Measurements from ENCODE around the gene EMC9. TPM values are rescaled to one million over a fixed set of nuclear protein-coding genes. Genes with fewer than 3 reads are reported as not detected.
A peak's percentile ranks its signal among the peaks of the same experiment; 100 is the strongest.

Gene EMC9
- total RNA-seq, 3 donors from 2014 or later = 15.9 to 18.9 (median 17.4) TPM

GRCh38 chr14:24181371-24182077 lies 40.1 kb upstream of the EMC9 start:
- ATAC-seq (peak in 1 of 2 donors; percentile 3), DNase-seq (no peak)
- H3K27me3 Mint-ChIP-seq (ENCODE audit: low read depth) = no peaks in the 10 kb centered on the region
- H3K36me3 Mint-ChIP-seq (ENCODE audit: insufficient read depth) = peaks cover 40% of the 10 kb centered on the region
- H3K9me3 Mint-ChIP-seq = no peaks in the 10 kb centered on the region
- peaks cover 2% of the 10 kb centered on the region for H3K4me1 Mint-ChIP-seq (ENCODE audit: low read depth)
- H3K4me3 Mint-ChIP-seq = no peak overlapping the region

- Mint-ChIP-seq H3K9me3 (no peaks in the 10 kb centered on the region), H3K4me1 (ENCODE audit: low read depth) (no peaks in the 10 kb centered on the region), H3K4me3 (no peak overlapping the region), H3K36me3 (ENCODE audit: insufficient read depth) (peaks cover 35% of the 10 kb centered on the region), H3K27me3 (ENCODE audit: low read depth) (no peaks in the 10 kb centered on the region)
- no peak for ATAC-seq
- DNase-seq = no peak
Observed at GRCh38 chr14:24179961-24180796, 38.8 kb upstream of the EMC9 start.

- H3K27me3 Mint-ChIP-seq (ENCODE audit: low read depth) = no peaks in the 10 kb centered on the region
- H3K4me3 Mint-ChIP-seq = no peak overlapping the region
- no peaks in the 10 kb centered on the region for H3K9me3 Mint-ChIP-seq
- no peak for ATAC-seq
- no peak for DNase-seq
- H3K36me3 Mint-ChIP-seq (ENCODE audit: insufficient read depth) = peaks cover 33% of the 10 kb centered on the region
- H3K4me1 Mint-ChIP-seq (ENCODE audit: low read depth) = peaks cover 2% of the 10 kb centered on the region
Observed at GRCh38 chr14:24179294-24179960, 38.0 kb upstream of the EMC9 start.

GRCh38 chr14:24178399-24179178 lies 37.2 kb upstream of the EMC9 start:
- no peaks in the 10 kb centered on the region for H3K9me3 Mint-ChIP-seq
- H3K4me1 Mint-ChIP-seq (ENCODE audit: low read depth) = peaks cover 2% of the 10 kb centered on the region
- no peak overlapping the region for H3K4me3 Mint-ChIP-seq
- ATAC-seq = no peak
- peaks cover 32% of the 10 kb centered on the region for H3K36me3 Mint-ChIP-seq (ENCODE audit: insufficient read depth)
- H3K27me3 Mint-ChIP-seq (ENCODE audit: low read depth) = no peaks in the 10 kb centered on the region
- no peak for DNase-seq

GRCh38 chr14:24177891-24178290 lies 36.5 kb upstream of the EMC9 start:
- DNase-seq (no peak), ATAC-seq (no peak)
- H3K4me3 Mint-ChIP-seq = no peak overlapping the region
- no peaks in the 10 kb centered on the region for H3K27me3 Mint-ChIP-seq (ENCODE audit: low read depth)
- peaks cover 29% of the 10 kb centered on the region for H3K36me3 Mint-ChIP-seq (ENCODE audit: insufficient read depth)
- peaks cover 6% of the 10 kb centered on the region for H3K4me1 Mint-ChIP-seq (ENCODE audit: low read depth)
- H3K9me3 Mint-ChIP-seq = no peaks in the 10 kb centered on the region

- Mint-ChIP-seq H3K36me3 (ENCODE audit: insufficient read depth) (peaks cover 24% of the 10 kb centered on the region), H3K27me3 (ENCODE audit: low read depth) (no peaks in the 10 kb centered on the region), H3K9me3 (no peaks in the 10 kb centered on the region), H3K4me1 (ENCODE audit: low read depth) (peaks cover 8% of the 10 kb centered on the region), H3K4me3 (no peak overlapping the region)
- DNase-seq (no peak), ATAC-seq (no peak)
Observed at GRCh38 chr14:24177041-24177825, 35.8 kb upstream of the EMC9 start.

GRCh38 chr14:24176599-24176998 lies 35.2 kb upstream of the EMC9 start:
- Mint-ChIP-seq H3K4me1 (ENCODE audit: low read depth) (peaks cover 10% of the 10 kb centered on the region), H3K27me3 (ENCODE audit: low read depth) (no peaks in the 10 kb centered on the region), H3K4me3 (no peak overlapping the region), H3K36me3 (ENCODE audit: insufficient read depth) (peaks cover 20% of the 10 kb centered on the region), H3K9me3 (no peaks in the 10 kb centered on the region)
- no peak for DNase-seq
- no peak for ATAC-seq

GRCh38 chr14:24172871-24173281 lies 31.5 kb upstream of the EMC9 start:
- H3K9me3 Mint-ChIP-seq = no peaks in the 10 kb centered on the region
- H3K27me3 Mint-ChIP-seq (ENCODE audit: low read depth) = no peaks in the 10 kb centered on the region
- DNase-seq (no peak), ATAC-seq (no peak)
- peaks cover 17% of the 10 kb centered on the region for H3K4me1 Mint-ChIP-seq (ENCODE audit: low read depth)
- no peak overlapping the region for H3K4me3 Mint-ChIP-seq
- peaks cover 20% of the 10 kb centered on the region for H3K36me3 Mint-ChIP-seq (ENCODE audit: insufficient read depth)

GRCh38 chr14:24172261-24172860 lies 31.0 kb upstream of the EMC9 start:
- ATAC-seq (no peak), DNase-seq (no peak)
- no peaks in the 10 kb centered on the region for H3K9me3 Mint-ChIP-seq
- H3K27me3 Mint-ChIP-seq (ENCODE audit: low read depth) = no peaks in the 10 kb centered on the region
- peak overlapping the region; percentile 81 for H3K4me3 Mint-ChIP-seq
- peaks cover 24% of the 10 kb centered on the region for H3K36me3 Mint-ChIP-seq (ENCODE audit: insufficient read depth)
- peaks cover 19% of the 10 kb centered on the region for H3K4me1 Mint-ChIP-seq (ENCODE audit: low read depth)

GRCh38 chr14:24171422-24172260 lies 30.2 kb upstream of the EMC9 start, which contains the start of gene REC8:
TSS of gene REC8 (plus strand) at chr14:24172080. CDS start at chr14:24172553, 473 bp downstream.
- peaks cover 20% of the 10 kb centered on the region for H3K4me1 Mint-ChIP-seq (ENCODE audit: low read depth)
- peak within 1 kb of the TSS; percentile 81 for H3K4me3 Mint-ChIP-seq
- DNase-seq (peak; percentile 52), ATAC-seq (peak; percentile 76 to 79)
- H3K27me3 Mint-ChIP-seq (ENCODE audit: low read depth) = no peaks in the 10 kb centered on the region
- H3K36me3 Mint-ChIP-seq (ENCODE audit: insufficient read depth) = peaks cover 25% of the 10 kb centered on the region
- no peaks in the 10 kb centered on the region for H3K9me3 Mint-ChIP-seq

GRCh38 chr14:24167469-24168114 lies 26.2 kb upstream of the EMC9 start:
- DNase-seq = no peak
- no peaks in the 10 kb centered on the region for H3K27me3 Mint-ChIP-seq (ENCODE audit: low read depth)
- no peak overlapping the region for H3K4me3 Mint-ChIP-seq
- H3K9me3 Mint-ChIP-seq = no peaks in the 10 kb centered on the region
- peaks cover 45% of the 10 kb centered on the region for H3K36me3 Mint-ChIP-seq (ENCODE audit: insufficient read depth)
- ATAC-seq = no peak
- H3K4me1 Mint-ChIP-seq (ENCODE audit: low read depth) = peaks cover 43% of the 10 kb centered on the region

GRCh38 chr14:24165785-24166184 lies 24.4 kb upstream of the EMC9 start:
- DNase-seq (no peak), ATAC-seq (no peak)
- Mint-ChIP-seq H3K27me3 (ENCODE audit: low read depth) (no peaks in the 10 kb centered on the region), H3K36me3 (ENCODE audit: insufficient read depth) (peaks cover 46% of the 10 kb centered on the region), H3K4me1 (ENCODE audit: low read depth) (peaks cover 48% of the 10 kb centered on the region), H3K4me3 (no peak overlapping the region), H3K9me3 (no peaks in the 10 kb centered on the region)
